Measurements from ENCODE around the gene CYP27A1.

GRCh38 chr2:218863021-218863520 is 81.1 kb downstream of the CYP27A1 start:
- TF ChIP-seq EZH2 (IDR thresholded peaks at IDR 0.05; ENCODE audit: borderline replicate concordance, low read length), result no peak
- no peak for TF ChIP-seq CTCF (IDR thresholded peaks at IDR 0.05; ENCODE audit: low read length)
